ENCODE results near the gene PLAGL1. TPM values are rescaled to one million over a fixed set of nuclear protein-coding genes. Genes with fewer than 3 reads are reported as not detected.

PLAGL1 gene
- total RNA-seq, 6 experiments from 2014 or later, result 22.5 to 28.8 (median 26.2) TPM

DNA sequence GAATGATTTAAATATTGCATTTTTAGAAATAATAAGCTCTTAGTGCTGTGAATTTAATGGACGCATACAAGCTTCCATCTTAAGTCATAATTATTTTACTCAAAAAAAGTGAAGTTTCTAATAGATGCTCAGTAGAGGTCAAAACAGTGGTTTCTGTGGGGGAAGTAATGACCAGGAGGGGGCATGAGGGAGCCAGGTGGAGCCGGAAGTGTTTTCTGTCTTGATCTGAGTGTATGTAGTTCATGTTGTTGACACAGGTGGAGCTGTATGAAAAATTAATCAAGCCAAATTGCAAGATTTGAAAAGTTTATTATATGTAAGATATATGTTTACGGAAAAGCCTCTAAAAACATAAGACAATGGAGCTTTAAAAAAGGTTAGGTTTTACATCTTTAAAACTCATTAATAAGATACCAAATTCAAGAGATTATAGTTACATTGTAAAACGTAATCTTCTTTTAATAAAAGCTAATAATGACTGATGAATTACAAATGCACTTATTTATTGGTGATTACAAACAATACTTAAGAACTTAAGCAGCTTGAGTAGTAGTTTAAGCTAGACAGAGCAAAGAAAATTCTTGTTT, 68.0 kb downstream of the PLAGL1 start:
- no peaks in the 10 kb centered on the region for H3K4me1 Mint-ChIP-seq (ENCODE audit: low read depth)
- peaks cover 2% of the 10 kb centered on the region; the same call in 1 of the 2 replicates for H3K27me3 Mint-ChIP-seq (ENCODE audit: insufficient read depth)
- H3K27ac Mint-ChIP-seq, result no peak overlapping the region
- TF ChIP-seq, protein P1, sequence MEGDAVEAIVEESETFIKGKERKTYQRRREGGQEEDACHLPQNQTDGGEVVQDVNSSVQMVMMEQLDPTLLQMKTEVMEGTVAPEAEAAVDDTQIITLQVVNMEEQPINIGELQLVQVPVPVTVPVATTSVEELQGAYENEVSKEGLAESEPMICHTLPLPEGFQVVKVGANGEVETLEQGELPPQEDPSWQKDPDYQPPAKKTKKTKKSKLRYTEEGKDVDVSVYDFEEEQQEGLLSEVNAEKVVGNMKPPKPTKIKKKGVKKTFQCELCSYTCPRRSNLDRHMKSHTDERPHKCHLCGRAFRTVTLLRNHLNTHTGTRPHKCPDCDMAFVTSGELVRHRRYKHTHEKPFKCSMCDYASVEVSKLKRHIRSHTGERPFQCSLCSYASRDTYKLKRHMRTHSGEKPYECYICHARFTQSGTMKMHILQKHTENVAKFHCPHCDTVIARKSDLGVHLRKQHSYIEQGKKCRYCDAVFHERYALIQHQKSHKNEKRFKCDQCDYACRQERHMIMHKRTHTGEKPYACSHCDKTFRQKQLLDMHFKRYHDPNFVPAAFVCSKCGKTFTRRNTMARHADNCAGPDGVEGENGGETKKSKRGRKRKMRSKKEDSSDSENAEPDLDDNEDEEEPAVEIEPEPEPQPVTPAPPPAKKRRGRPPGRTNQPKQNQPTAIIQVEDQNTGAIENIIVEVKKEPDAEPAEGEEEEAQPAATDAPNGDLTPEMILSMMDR (IDR thresholded peaks at IDR 0.05), result peak; percentile 86
- DNase-seq, result peak; percentile 46
- no peak overlapping the region for H3K4me3 Mint-ChIP-seq
- no peaks in the 10 kb centered on the region for H3K9me3 Mint-ChIP-seq
- H3K36me3 Mint-ChIP-seq (ENCODE audit: low read depth), result no peaks in the 10 kb centered on the region

DNA sequence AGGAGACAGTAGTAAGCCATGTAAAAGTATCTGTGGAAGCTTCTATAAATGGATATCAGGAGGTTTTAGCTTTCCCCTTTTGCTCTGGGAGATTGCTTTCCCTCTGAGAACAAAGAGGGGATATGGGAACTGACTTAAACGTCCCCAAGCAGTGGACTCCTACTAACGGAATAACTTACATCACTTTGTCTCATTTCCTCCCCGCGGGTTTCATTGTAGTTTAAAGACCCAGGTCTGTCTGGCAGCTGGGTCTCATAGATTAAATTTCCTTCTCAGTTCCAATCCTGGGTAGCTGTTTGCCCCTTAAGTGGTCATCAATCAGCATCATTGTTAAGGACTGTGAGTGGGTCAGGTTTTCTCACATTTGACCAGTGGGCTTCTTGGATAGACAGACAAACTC, 68.7 kb downstream of the PLAGL1 start:
- Mint-ChIP-seq H3K36me3 (ENCODE audit: low read depth) (no peaks in the 10 kb centered on the region), H3K4me3 (no peak overlapping the region), H3K27ac (no peak overlapping the region), H3K9me3 (no peaks in the 10 kb centered on the region), H3K4me1 (ENCODE audit: low read depth) (no peaks in the 10 kb centered on the region), H3K27me3 (ENCODE audit: insufficient read depth) (peaks cover 3% of the 10 kb centered on the region)
- DNase-seq, result no peak
- TF ChIP-seq, protein P1 (IDR thresholded peaks at IDR 0.05), result no peak

DNA sequence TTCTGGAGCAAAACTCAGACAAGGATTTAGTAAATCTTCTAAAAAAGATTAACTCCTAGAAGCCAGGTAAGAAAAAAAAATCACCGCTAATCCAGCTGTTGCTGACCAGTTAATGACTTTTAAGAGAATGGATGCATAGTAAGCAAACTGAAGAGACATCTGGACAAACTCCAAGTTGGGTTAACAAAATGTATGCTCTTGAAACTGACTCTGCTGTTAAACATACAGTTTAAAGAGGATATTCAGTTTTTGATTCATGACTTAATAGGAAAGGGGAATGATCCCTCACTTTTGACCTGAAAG, 70.4 kb downstream of the PLAGL1 start:
- H3K27ac Mint-ChIP-seq, result no peak overlapping the region
- H3K9me3 Mint-ChIP-seq, result no peaks in the 10 kb centered on the region
- peaks cover 6% of the 10 kb centered on the region; the same call in 1 of the 2 replicates for H3K27me3 Mint-ChIP-seq (ENCODE audit: insufficient read depth)
- TF ChIP-seq, protein P1 (IDR thresholded peaks at IDR 0.05), result no peak
- H3K4me3 Mint-ChIP-seq, result no peak overlapping the region
- DNase-seq, result no peak
- H3K36me3 Mint-ChIP-seq (ENCODE audit: low read depth), result no peaks in the 10 kb centered on the region
- H3K4me1 Mint-ChIP-seq (ENCODE audit: low read depth), result no peaks in the 10 kb centered on the region

DNA sequence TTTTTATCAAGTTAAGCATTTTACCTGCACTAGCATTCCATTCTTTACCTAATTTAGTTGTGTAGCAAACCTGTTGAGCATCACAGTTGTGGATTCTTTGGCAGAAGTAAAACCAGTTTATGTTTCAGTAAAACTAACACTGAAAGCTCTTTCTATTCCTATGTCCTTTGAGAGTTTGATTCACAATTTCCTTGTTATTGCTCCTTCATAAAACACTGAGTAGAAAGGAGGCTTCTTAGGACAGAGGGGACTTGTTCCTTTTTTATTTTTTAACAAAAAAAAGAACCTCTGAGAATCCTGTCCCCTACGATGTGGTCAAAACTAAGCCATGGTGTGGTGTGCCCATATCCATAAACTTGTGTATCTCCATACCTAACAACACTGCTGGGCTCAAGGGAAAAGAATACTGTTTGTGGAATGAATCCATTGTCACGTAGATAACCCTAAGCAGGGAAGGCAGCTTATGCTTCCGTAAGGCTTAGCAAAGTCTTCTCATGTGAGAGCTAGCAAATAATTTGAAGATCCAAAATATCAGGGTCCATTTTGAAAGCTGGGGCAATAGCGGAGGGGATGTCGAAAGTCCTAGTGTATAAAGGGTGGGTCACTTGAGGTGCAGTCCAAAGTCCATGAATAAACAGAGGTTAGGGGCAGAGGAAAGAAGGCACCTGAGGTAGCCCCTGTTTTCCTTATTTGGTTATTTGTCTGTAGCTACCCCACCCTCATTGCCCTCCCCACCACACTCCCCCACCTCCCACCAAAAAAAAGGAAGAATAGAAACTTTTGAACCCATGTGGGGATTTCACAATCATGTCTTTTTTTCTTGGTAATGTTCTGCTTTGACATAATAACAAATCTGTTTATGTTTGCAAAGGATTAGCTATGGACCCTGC, 71.0 kb downstream of the PLAGL1 start:
- Mint-ChIP-seq H3K27ac (no peak overlapping the region), H3K9me3 (no peaks in the 10 kb centered on the region), H3K4me3 (no peak overlapping the region), H3K27me3 (ENCODE audit: insufficient read depth) (peaks cover 6% of the 10 kb centered on the region; the same call in 1 of the 2 replicates), H3K36me3 (ENCODE audit: low read depth) (no peaks in the 10 kb centered on the region), H3K4me1 (ENCODE audit: low read depth) (no peaks in the 10 kb centered on the region)
- TF ChIP-seq, protein P1 (IDR thresholded peaks at IDR 0.05), result no peak
- no peak for DNase-seq

DNA sequence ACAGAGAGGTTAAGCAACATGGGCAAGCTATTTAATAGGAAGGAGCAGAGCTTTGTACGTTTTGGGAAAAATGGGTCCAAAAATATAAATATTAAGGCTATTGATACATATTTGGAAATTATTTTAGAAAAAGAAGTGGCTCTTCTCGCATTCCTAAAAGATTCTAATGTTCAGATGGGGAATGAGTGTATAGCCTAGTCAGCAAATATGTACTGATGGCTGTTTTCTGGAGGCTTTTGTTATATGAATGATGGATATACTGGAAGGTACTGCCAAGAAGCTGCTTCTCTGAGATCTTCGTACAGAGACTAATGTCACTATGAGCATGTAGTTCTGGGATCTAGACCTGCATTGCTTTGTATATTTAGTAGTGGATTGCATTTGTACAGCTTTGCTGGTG, 71.7 kb downstream of the PLAGL1 start:
- H3K4me3 Mint-ChIP-seq, result no peak overlapping the region
- TF ChIP-seq, protein P1 (IDR thresholded peaks at IDR 0.05), result no peak
- peaks cover 9% of the 10 kb centered on the region for H3K27me3 Mint-ChIP-seq (ENCODE audit: insufficient read depth)
- no peak for DNase-seq
- no peaks in the 10 kb centered on the region for H3K4me1 Mint-ChIP-seq (ENCODE audit: low read depth)
- H3K36me3 Mint-ChIP-seq (ENCODE audit: low read depth), result no peaks in the 10 kb centered on the region
- H3K9me3 Mint-ChIP-seq, result no peaks in the 10 kb centered on the region; the same call in 1 of the 2 replicates
- no peak overlapping the region for H3K27ac Mint-ChIP-seq

All from HFFc6 (cell line).